Measurements from ENCODE around the gene POLR1A.

POLR1A gene

DNA sequence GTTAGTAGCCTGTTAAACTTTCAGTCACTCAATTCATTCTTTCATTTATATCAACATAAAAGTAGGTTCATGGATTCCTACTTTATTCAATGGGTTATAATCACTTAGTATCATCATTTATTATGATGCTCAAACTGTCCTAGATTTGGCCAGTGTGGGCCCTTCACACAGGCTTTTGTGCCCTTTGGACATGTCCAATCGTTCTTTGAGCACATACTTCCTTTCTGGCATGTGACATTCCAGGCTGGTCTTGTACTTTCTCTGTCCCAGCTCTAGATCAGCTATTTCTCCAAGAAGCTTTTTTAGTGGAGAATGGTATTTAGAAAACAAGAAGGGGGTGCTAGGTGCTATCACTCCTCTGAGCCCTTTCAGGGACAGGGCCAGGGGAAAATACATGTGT, 11.5 kb downstream of the POLR1A start:
- DNase-seq = no peak

DNA sequence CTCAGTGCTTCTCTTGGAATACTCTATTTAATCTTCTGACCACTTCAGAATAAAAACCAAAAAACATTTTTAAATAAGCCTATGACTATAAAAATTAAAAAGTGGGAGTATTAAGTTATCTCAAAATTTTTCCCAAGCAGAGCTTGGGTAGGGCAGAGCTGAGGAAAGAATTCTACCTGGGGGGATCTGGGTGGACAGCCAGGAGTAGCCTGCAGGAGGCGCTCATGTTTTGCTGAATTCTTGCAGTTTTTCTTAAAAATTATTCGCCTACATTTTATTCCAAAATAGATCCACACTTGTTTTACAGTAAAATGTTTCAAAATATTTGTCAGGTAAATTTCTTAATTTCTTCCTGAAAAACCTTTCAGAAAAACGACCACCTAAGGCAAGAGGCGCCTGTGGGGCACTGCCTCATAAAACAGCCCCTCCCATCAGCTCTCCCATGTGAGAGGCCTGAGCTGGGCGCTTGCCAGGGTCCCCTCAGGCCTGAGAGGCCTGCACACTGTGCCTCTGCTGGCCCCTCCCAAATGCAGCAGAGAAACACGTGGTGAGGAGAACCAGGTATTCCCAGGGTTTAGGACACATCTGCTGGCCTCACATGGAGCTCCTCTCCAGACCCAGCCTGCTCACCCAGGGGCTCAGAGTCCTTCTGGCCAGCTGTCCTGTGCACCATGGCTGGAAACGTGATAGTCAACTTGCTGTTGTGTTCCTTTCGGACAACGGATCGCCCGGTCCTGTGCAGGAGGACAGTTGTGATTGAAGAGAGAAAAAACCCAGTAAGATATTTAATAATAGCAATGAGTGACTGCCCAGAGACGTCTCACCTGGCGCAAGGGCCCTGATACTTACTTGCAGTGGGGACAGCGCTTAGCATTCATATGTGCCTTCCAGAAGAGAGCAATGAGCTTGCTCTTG, 17.5 kb downstream of the POLR1A start:
- no peak for DNase-seq

DNA sequence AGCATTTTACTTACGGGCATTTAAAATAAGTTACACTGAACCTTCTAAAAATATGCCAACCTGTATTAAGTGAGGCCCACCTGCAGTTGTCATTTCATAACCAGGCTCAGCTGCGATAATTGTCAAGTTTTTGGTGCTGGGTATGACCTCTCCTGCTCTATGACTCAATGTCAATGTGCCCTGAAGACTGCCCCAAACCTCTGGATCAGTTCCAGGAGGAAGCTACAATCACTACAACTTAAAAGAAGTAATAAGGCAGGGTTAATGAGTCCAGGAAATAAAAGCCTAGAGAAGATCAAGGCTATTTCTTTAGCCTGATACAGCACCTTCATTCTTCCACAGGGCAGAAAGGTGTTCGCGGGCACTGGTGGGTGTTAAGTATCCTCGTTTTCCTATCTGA, 22.9 kb downstream of the POLR1A start:
- DNase-seq = no peak

DNA sequence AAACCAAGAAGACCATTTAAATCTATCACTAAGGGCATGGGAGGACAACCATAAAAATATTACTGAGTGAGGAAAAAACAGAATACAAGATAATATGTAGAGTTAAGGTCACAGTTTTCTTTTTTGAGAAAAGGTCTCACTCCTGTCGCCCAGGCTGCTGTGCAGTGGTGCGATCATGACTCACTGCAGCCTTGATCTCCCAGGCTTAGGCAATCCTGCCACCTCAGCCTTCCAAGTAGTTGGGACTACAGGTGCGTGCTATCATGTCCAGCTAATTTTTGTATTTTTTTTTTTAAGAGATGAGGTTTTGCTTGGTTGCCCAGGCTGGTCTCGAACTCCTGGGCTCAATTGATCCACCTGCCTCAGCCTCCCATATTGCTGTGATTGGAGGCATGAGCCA, 24.0 kb downstream of the POLR1A start:
- no peak for DNase-seq

DNA sequence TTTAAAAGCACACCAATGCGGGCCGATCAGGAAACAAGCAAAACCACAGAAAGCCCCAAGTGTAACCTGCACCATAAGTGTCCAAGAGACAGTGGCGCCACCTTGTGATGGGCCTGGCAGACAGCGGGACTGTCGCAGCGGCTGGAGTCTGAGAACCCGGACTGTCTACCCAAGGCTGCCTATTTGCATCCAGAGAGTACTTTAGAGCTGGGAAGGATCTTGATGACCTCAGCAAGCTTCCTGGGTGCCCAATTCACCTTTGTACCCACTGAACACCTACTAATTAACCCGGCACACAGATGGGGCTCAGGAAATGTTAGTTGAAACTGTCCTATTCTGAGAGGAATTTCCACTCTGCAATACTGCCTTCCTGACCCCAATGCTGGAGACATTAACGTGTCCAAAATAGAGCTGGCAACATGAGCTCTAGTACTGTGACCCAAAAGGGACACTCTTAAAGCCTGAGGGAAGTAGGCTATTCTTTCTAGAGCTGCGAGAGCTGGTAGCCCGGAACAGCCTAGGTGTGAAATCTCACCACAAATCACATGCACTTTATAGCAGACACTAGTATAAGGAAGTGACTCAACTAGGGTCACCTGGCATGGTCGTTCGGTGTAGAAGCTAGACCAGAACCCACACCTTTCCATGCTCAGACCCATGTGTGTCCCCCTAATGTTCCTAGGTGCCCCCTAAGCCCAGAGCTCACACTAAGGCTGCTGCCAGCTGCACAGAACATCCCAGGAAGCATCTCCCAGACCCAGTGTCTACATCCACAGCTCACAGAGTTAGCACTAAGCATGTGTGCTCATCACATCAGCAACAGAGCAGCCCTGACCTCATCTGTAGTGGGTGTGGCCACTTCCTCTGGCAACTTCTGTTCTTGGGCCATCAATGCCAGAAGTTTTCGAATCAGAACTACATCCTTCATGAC, 25.4 kb downstream of the POLR1A start:
- peak; percentile 78 for DNase-seq

DNA sequence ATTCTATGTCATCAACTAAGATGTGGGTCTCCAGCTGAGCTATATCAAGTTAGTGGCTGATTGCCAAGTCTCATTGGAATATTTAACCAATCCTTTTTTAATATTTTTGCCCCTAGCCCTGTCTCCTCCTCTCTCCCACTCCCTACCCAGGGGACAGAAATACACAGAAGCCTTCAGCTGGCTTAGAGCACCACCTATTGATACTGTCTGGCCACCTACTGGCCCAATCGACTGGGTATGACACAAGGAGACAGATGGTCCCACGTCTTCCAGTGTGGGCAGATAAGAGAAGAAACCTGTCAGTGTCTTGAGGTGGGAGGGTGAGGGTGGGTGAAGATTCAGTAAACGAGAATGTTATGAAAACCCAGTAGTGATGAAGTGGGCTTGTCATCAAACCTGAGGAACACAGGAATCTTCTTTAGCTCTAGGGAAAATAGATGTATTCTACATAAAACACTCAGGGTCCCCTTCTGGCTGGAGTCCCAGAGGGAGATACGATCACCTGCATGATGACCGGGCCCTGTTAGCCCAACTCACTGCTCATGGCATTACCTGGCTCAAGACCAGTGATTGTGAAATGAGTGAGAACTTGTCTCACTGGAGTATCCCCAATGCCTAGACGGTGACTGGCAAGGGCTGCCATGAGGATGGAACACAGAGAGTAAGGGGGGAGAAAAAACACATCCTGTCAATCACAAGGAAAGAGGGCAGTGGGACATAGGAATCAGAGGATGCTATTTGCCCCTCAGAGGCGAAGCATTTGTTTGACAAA, 26.7 kb downstream of the POLR1A start:
- DNase-seq = peak; percentile 28

DNA sequence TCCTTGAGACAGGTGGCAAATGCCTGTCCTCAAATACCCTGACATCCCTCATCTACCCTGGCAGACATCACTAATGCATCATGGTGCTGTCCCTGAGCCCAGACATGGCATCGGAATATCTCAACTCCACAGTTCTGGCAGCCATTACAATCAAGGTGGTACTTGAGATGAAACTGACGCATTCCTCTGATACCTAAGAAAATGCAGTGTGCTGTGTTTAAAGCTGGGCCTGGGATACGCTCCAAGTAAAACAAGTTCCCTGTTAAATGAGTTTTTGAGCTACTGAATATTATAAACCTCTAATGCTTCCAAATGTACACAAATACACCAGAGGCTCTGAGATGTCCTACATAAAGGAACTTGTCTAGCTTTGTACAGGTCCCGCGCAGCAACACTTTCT, 29.8 kb downstream of the POLR1A start:
- no peak for DNase-seq

DNA sequence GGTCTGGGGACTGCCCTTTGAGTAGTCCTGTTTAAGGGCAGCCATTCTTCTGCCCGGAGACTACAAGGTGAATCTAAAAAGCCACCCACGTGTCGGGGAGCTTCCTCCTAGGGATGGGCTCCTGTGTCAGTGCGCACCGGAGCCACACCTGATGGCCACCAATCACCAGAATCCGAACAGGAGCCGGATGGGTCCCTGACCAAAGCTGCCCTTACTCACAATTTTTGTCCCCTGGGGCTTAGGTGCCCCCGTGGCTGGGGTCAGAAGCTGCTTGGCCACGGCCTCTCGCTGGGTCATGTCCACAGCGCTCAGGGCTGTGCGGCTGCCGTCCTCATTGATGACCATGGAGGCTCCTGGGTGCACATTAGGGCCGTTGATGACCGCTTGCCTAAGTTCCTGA, 30.9 kb downstream of the POLR1A start:
- DNase-seq = no peak

DNA sequence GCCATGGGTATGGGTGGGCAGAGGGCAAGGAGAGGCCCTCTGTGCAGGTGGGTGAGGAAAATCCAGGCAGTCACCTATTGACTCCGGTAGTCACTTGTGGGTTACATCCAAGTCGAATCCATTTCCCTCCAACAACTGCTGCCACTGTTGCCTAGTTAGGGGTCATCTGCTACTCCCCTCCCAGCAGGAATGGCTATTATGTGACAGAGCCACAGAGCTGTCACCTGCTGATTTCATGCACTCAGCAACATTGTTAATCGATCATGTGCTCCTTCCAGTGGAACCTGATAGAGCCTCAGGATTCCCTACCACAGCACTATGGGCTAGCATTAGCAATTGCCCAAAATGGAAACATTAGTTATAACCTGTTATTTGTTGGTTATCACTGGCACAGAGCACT, 31.4 kb downstream of the POLR1A start:
- no peak for DNase-seq

DNA sequence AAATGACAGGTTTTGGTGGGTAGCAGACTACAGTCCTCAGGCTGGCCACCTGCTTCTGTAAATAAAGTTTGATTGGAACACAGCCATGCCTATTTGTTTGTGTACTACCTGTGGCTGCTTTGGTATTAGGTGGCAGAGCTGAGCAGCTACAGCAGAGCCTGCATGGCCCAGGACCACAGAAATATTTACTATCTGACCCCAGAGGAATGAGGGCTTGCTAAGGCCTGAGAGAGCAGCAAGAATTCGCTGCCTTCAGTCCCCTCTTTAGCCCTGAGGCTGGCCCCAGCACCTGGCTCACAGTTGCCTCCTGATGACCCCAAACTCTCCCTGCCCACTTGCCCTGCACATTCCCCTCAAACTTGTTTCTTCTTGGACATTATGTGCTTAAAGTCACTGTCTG, 32.5 kb downstream of the POLR1A start:
- no peak for DNase-seq

DNA sequence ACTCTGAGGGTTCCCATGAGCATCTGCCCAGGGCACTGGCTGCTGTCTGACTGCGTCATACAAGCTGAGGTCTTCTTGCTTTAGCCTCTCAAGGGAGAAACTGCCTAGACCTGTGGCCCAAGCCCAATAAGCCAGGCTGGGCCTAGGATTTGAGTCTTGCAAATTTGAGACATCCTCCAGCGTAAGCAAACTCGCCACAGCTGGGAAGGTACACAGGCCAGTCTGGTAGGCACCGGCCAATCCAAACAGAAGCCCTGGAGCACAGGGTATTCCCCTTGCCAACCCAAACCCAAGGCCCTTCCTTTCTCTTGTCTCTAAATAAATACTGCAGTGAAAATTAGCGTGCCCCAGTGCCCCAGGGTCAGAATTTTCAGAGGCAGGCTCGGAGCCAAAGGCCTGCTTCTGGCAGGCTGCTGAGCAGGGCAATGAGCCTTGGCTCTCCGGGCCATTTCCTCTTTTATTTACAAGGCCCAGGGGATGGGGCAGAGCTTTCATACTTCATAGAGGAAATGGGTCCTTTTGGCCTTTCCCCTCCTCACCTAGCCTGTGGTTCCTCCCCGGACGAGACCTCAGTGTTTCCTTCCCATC, 33.3 kb downstream of the POLR1A start:
- DNase-seq = no peak

DNA sequence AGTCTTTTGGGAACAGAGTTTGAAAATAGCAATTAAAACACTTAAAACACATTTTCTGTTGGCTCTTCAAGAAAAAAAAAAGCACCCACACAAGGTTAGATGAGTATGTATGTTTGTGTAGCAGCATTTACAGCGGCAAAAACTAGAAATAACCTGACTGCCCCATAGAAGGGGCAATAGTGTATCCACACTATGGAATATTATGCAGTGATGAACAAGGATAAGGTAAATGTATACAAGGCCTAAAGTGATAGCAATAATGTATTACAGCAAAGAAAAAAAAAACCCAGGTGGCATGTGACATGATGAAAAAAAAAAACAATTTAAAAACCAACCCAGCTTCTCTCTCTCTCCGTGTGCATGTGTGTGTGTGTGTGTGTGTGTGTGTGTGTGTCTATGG, 34.8 kb downstream of the POLR1A start:
- no peak for DNase-seq

DNA sequence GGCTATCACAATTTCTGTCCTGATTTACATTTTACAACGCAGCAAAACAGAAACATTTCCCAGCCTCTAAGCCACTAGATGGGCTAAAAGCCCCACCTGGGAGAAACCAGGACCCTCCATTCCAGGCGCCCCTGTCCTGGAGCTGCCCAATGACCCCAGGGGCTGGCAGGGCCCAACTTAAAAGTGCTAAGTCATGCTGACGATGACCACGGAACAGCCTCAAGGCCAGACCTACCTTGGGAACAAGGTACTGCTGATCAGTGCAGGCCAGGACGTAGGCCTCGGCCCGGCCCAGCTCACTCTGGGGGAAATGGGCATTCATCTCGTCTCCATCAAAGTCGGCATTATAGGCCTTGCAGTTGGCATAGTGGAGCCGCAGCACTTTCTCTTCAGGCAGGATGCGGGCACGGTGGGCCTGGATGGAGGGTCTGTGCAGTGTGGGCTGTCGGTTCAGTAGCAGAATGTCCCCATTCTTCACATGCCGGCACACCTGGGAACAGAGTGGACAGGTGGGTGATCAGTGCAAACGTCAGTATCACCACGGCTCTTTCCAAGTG, 35.8 kb downstream of the POLR1A start:
- no peak for DNase-seq

DNA sequence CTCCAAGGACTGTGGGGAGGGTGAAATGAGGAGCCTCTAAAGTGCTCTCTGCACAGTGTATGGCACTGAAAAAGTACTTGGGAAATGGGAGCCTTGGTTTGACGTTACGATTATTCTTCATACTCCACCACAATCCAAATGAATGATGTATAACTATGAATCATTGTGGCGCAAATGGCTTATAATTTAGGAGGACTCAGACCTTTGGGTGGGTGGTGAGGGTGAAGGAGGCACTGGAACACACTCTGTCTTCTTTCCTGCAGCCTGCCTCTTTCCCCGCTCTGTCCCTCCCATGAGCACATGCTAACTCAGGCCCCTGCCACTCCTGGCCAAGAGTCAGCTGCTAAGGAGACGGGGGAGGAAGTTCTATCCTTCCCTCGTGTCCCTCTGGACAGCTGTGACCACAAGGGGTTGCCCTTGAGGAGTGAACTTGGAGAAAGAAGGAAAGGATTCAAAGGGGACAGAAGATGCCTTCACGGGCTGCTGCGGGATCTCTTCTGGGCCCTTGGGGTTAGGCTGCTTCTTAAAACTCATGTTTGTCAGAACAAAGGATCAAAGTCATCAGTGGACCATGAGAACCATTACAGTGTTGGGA, 36.5 kb downstream of the POLR1A start:
- DNase-seq = no peak

DNA sequence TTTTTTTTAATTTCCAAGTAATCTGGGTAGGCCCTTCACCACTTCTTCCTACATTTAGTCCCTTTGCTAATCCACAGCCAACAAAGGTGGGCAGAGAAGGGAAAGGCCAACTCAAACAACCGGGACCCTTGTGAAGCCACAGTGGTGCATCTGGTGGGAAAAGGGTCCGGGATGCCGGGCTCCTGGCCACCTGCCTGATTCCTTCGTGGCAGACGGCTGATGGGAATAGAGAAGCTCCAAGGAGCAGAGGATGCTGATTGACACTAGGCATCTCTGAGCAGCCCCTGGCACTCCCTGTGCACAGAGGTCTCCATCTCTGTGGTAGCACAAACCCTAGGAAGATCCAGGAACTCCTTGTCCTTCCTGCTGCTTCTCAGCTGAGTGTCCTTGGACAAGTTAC, 37.0 kb downstream of the POLR1A start:
- DNase-seq = no peak

DNA sequence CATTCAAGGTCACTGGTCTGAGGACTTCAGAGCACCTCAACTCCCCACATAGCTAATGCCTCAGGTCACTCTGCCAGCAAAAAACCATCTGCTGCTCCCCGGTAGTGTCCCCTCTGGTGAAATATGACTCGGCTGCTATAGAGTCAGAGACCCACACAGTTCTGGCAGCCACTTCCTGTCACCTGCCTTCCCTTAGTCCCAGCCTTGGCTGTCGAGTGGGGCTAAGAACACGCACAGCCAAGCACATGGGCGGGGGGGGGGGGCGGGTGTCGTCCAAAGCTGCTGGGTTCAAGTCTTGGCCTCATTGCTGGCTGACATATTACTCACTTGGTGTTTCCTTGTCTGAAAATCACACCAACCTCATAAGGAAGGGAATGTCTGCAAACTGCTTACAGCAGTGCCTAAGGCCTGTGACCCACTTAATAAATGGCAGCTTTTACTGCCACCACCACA, 37.5 kb downstream of the POLR1A start:
- DNase-seq = peak; percentile 48

DNA sequence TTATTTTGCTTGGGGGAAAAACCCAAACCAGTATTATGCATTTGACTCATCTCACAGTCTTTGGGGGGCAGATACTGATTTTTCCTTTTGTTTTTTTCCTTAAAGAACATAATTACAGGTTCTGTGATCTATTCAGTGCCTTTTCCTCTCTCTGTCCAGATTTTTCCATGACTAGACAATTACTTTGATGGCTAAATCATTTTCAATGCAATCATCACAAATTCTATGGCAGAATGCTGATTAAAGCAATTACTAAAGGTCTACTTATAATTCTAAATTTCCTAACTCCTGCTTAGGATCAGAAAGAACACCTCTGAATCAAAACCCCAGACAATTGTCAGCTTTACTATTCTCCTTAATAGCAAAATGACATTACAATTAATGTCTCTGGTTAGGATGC, 38.8 kb downstream of the POLR1A start:
- no peak for DNase-seq

DNA sequence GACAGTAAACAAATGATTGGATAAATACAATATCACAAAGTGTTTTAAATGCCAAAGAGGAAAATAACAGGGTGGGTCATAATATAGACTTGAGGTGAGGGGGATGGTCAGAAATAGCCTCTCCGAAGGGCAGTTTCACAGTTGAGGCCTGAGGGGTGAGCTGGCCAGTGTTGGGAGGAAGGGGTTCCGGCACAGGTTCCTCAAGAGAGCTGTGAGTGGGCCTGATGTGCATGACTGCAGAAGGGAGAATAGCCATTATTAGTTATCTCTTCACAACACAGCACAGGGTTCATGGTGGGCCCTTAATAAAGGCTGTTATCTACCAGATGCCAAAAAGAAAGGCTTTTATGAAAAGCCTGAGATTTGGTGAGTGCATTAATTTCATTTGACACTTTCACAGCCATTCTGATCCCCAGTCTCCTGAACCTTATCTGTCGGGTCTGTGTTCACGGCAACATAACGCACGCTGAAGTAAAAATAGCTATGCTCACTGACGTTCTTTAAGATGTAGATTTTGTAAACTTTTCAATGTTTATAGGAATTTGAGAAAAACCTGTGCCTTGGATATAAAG, 39.6 kb downstream of the POLR1A start:
- DNase-seq = no peak

DNA sequence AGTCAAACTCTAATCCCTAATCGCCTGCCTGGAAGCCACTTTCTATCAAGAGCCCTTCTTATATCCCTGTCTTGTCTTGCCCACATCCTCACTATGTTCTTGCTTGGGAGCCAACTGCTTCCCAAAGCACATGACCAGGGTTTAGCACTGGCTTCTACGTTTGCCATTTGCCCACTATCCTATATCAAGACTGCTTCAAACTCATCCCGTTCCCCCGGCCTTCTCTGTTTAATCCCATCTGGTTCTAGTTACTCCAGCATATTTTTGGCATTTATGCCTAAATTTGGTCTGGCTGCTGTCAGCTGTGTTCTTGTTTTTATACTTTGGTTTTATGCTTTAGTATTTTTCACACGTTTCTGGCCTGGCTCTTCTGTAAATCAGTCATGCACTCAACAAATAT, 40.2 kb downstream of the POLR1A start:
- DNase-seq = no peak

DNA sequence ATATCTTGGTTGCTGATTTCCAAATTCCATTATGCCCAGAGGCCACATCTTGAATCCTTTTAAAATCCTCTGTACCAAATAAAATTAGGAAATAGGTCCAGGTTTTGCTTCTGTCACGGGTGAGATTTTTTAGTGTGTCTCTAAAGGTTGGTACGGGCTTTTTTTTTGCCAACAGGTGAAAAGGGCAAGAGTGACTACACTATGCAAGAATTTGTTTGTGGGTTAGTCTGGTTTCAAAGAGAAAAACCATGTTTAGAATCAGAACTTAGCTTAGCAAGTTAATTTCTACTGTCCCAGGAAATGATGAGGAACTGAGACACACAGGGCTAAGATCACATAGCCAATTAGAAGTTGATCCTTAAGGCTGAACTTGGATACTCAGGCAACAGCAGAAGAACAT, 41.7 kb downstream of the POLR1A start:
- DNase-seq = no peak

DNA sequence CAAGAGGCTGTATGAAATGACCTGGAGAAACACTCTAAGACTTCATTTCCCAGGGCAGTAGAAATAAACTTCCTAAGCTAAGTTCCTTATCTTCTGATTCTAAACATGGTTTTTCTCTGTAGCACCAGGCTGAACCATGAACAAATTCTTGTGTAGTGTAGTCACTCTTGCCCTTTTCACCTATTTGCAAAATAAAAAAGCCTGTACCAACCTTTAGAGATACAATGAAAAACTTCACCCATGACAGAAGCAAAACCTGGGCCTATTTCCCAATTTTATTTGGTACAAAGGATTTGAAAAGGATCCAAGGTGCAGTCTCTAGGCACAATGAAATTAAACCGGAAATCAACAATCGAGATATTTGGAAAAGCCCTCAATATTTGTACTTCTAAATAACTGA, 43.6 kb downstream of the POLR1A start:
- no peak for DNase-seq

Data from activated CD8-positive, alpha-beta memory T cell treated with anti-CD3 and anti-CD28 coated beads, Interleukin-2, amount 50 U/mL, for 4 hours (primary cell).